ENCODE data around the gene SLC24A3. TPM values are rescaled to one million over a fixed set of nuclear protein-coding genes. Genes with fewer than 3 reads are reported as not detected.

SLC24A3 gene
- total and polyA plus RNA-seq, 4 donors = 1.9 to 8.4 (median 5.8) TPM

GRCh38 chr20:19335341-19335740 is 122.9 kb downstream of the SLC24A3 start:
- 59 to 81% methylated on average over 1 of the region's 1 CpG for WGBS, 2 donors

GRCh38 chr20:19335916-19336315 is 123.5 kb downstream of the SLC24A3 start:
- no peak for ATAC-seq (ENCODE audit: insufficient read depth, low FRiP score)
- Histone ChIP-seq H3K4me3 (no peak overlapping the region), H3K27me3 (ENCODE audit: control insufficient read depth in 3 of 3, insufficient read depth in 3 of 3, low read length in 2 of 3) (no peaks in the 10 kb centered on the region), H3K4me1 (ENCODE audit: control insufficient read depth in 5 of 5, insufficient read depth in 5 of 5, low read length in 5 of 5) (peaks cover 0 to 5% (median 3%) of the 10 kb centered on the region in 5 donors), H3K9me3 (ENCODE audit: control insufficient read depth in 4 of 4, insufficient read depth in 3 of 4, low read length in 3 of 4) (no peaks in the 10 kb centered on the region), H3K9ac (ENCODE audit: insufficient read depth in 1 of 2, low read length in 2 of 2) (no peak overlapping the region), H3K27ac (ENCODE audit: low read depth in 1 of 2, low read length in 1 of 2) (no peak overlapping the region), H3K36me3 (ENCODE audit: control insufficient read depth in 4 of 4, insufficient read depth in 4 of 4, low read length in 4 of 4) (no peaks in the 10 kb centered on the region)
- no peak for TF ChIP-seq CTCF (IDR thresholded peaks at IDR 0.05; ENCODE audit: control extremely low read depth, extremely low read depth)
- DNase-seq = no peak
- WGBS, 2 donors = 79 to 85% methylated on average over 2 of the region's 2 CpGs

More at GRCh38 chr20:19335341-19335740, 122.9 kb downstream of the SLC24A3 start:
- TF ChIP-seq CTCF (IDR thresholded peaks at IDR 0.05; ENCODE audit: control extremely low read depth, extremely low read depth) = no peak
- Histone ChIP-seq H3K27ac (ENCODE audit: low read depth in 1 of 2, low read length in 1 of 2) (no peak overlapping the region), H3K9me3 (ENCODE audit: control insufficient read depth in 4 of 4, insufficient read depth in 3 of 4, low read length in 3 of 4) (no peaks in the 10 kb centered on the region), H3K36me3 (ENCODE audit: control insufficient read depth in 4 of 4, insufficient read depth in 4 of 4, low read length in 4 of 4) (no peaks in the 10 kb centered on the region), H3K4me1 (ENCODE audit: control insufficient read depth in 5 of 5, insufficient read depth in 5 of 5, low read length in 5 of 5) (peaks cover 0 to 4% (median 2%) of the 10 kb centered on the region in 5 donors), H3K4me3 (no peak overlapping the region), H3K9ac (ENCODE audit: insufficient read depth in 1 of 2, low read length in 2 of 2) (no peak overlapping the region), H3K27me3 (ENCODE audit: control insufficient read depth in 3 of 3, insufficient read depth in 3 of 3, low read length in 2 of 3) (no peaks in the 10 kb centered on the region)
- no peak for ATAC-seq (ENCODE audit: insufficient read depth, low FRiP score)
- DNase-seq = no peak

- DNase-seq = peak in 1 of 3 donors; percentile 22
- no peaks in the 10 kb centered on the region for H3K27me3 ChIP-seq (ENCODE audit: control insufficient read depth in 3 of 3, insufficient read depth in 3 of 3, low read length in 2 of 3)
- ATAC-seq (ENCODE audit: insufficient read depth, low FRiP score) = no peak
- H3K9ac ChIP-seq (ENCODE audit: insufficient read depth in 1 of 2, low read length in 2 of 2) = no peak overlapping the region
- no peak overlapping the region for H3K4me3 ChIP-seq
- no peaks in the 10 kb centered on the region for H3K36me3 ChIP-seq (ENCODE audit: control insufficient read depth in 4 of 4, insufficient read depth in 4 of 4, low read length in 4 of 4)
- no peak overlapping the region for H3K27ac ChIP-seq (ENCODE audit: low read depth in 1 of 2, low read length in 1 of 2)
- 33 to 36% methylated on average over 6 to 7 of the region's 7 CpGs for WGBS, 2 donors
- no peaks in the 10 kb centered on the region for H3K9me3 ChIP-seq (ENCODE audit: control insufficient read depth in 4 of 4, insufficient read depth in 3 of 4, low read length in 3 of 4)
- peaks cover 6 to 9% (median 7%) of the 10 kb centered on the region in 5 donors for H3K4me1 ChIP-seq (ENCODE audit: control insufficient read depth in 5 of 5, insufficient read depth in 5 of 5, low read length in 5 of 5)
- TF ChIP-seq CTCF (IDR thresholded peaks at IDR 0.05; ENCODE audit: control extremely low read depth, extremely low read depth) = no peak
Measured at GRCh38 chr20:19336631-19337030, 124.2 kb downstream of the SLC24A3 start.

DNA sequence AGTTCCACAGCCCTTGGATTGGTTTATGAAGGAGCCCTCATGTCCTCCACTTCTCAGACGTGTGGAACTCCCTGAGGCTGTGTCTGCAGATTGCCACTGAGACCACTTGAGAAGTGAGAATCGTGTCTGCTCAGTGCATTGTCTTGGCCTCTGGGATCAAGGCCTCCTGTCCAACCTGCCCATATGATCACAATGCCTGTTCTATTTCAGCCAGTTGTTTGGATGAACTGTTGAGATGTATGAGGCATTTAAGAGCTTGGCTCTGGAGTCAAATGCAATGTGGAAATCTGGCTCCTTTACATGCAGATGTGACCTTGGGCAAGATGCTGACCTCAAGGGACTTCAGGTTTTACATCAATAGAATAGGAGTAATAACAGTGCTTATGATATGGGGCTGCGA is 125.9 kb downstream of the SLC24A3 start:
- WGBS, 2 donors = 81% methylated on average over 3 of the region's 3 CpGs
- ATAC-seq (ENCODE audit: insufficient read depth, low FRiP score) (no peak), DNase-seq (no peak)

More for the DNA sequence above, 125.9 kb downstream of the SLC24A3 start:
- H3K27me3 ChIP-seq (ENCODE audit: control insufficient read depth in 3 of 3, insufficient read depth in 3 of 3, low read length in 2 of 3) = no peaks in the 10 kb centered on the region
- H3K4me1 ChIP-seq (ENCODE audit: control insufficient read depth in 5 of 5, insufficient read depth in 5 of 5, low read length in 5 of 5) = peaks cover 4 to 16% (median 6%) of the 10 kb centered on the region in 5 donors
- no peaks in the 10 kb centered on the region for H3K9me3 ChIP-seq (ENCODE audit: control insufficient read depth in 4 of 4, insufficient read depth in 3 of 4, low read length in 3 of 4)
- no peaks in the 10 kb centered on the region for H3K36me3 ChIP-seq (ENCODE audit: control insufficient read depth in 4 of 4, insufficient read depth in 4 of 4, low read length in 4 of 4)
- no peak for TF ChIP-seq CTCF (IDR thresholded peaks at IDR 0.05; ENCODE audit: control extremely low read depth, extremely low read depth)
- no peak overlapping the region for H3K9ac ChIP-seq (ENCODE audit: insufficient read depth in 1 of 2, low read length in 2 of 2)
- no peak overlapping the region for H3K4me3 ChIP-seq
- H3K27ac ChIP-seq (ENCODE audit: low read depth in 1 of 2, low read length in 1 of 2) = no peak overlapping the region

Measured in lung (tissue), 12 donors.